HCT116 (cell line): ENCODE measurements around the gene FBXL17. TPM values are rescaled to one million over a fixed set of nuclear protein-coding genes. Genes with fewer than 3 reads are reported as not detected.

ENCODE experiments used
- ATAC-seq: fragments of 200-7000 bp; cut with Tn5 transposase; 2 replicates; pipeline ENCODE4 v1.9.1; 2020; ENCODE audit warnings: mild to moderate bottlenecking, moderate library complexity
- BruUV-seq: library from RNA; stranded (reverse); fragments of 400-500 nt; replicated peaks from 2 replicates; lab custom pipeline; 2021; lab: Mats Ljungman, UMichigan
- CTCF ChIA-PET: fragments of 300-600 bp; sonication (Branson Sonifier 250); formaldehyde crosslinking; loops from one replicate; lab custom pipeline; 2021; ENCODE audit warnings: antibody characterized with exemption; lab: Charles Lee
- POLR2A ChIA-PET: fragments of 300-600, 350-600 bp; sonication (Branson Sonifier 250); formaldehyde crosslinking; loops from one replicate; lab custom pipeline; 2021; ENCODE audit warnings: antibody characterized with exemption; lab: Charles Lee
- RAD21 ChIA-PET, 2 experiments: fragments of 300-600 bp; sonication (Branson Sonifier 250); formaldehyde crosslinking; loops; one replicate each; lab custom pipeline; 2023; ENCODE audit warnings: low total read pairs in 2 of 2; ENCODE audit not compliant: uncharacterized antibody in 2 of 2, unreplicated experiment in 2 of 2, low non-redundant PET in 1 of 2; lab: Charles Lee
- DNase-seq: peaks from one replicate; pipeline ENCODE4 v3.0.0-alpha.2; 2010; ENCODE audit warnings: low read depth, low spot score
- H2AFZ ChIP-seq: fragments of 200-600 bp; shearing (Covaris generic), sonication (generic); 2 replicates; pipeline ENCODE4 v1.6.1; 2017; ENCODE audit warnings: low read depth, mixed run types, mixed read lengths, antibody characterized with exemption, low read length; ENCODE audit not compliant: poor library complexity, severe bottlenecking
- H3K27ac ChIP-seq: 2 replicates; pipeline ENCODE4 v1.5.1; 2012; ENCODE audit warnings: low read depth, low read length
- H3K27me3 ChIP-seq: fragments of 200-600 bp; sonication (generic); 2 replicates; pipeline ENCODE4 v1.6.1; 2016; ENCODE audit warnings: mixed run types, low read length, mixed read lengths; ENCODE audit not compliant: insufficient read depth
- H3K36me3 ChIP-seq, 2 experiments: fragments of 200-500 bp in 1 of 2; fragments of 200-600 bp in 1 of 2; sonication (Bioruptor generic) in 1 of 2; sonication (generic) in 1 of 2; 2 replicates each; pipeline versions ENCODE4 v1.5.1 to v1.6.1; 2014 to 2016; ENCODE audit warnings: low read length in 2 of 2, inconsistent platforms in 1 of 2, mixed read lengths in 1 of 2, mixed run types in 1 of 2; ENCODE audit not compliant: insufficient read depth in 2 of 2, control insufficient read depth in 1 of 2
- H3K4me1 ChIP-seq, 2 experiments: fragments of 200-600 bp in 1 of 2; sonication (generic) in 1 of 2; 2 replicates each; pipeline versions ENCODE4 v1.5.1 to v1.6.1; 2012 to 2017; ENCODE audit warnings: low read length in 2 of 2, inconsistent platforms in 1 of 2, mild to moderate bottlenecking in 1 of 2, mixed read lengths in 1 of 2, mixed run types in 1 of 2, moderate library complexity in 1 of 2; ENCODE audit not compliant: insufficient read depth in 2 of 2, control insufficient read depth in 1 of 2
- H3K4me2 ChIP-seq: fragments of 200-600 bp; sonication (generic); 2 replicates; pipeline ENCODE4 v1.6.1; 2017; ENCODE audit warnings: mixed run types, low read length, mixed read lengths
- H3K4me3 ChIP-seq, 2 experiments: fragments of 200-600 bp in 1 of 2; sonication (generic) in 1 of 2; replicated peaks in 1 of 2; 2 replicates each; pipeline ENCODE4 v1.5.1; 2011 to 2016; ENCODE audit warnings: low read length in 2 of 2, control low read depth in 1 of 2, low read depth in 1 of 2, mild to moderate bottlenecking in 1 of 2, mixed read lengths in 1 of 2, mixed run types in 1 of 2
- H3K79me2 ChIP-seq: fragments of 200-600 bp; sonication (generic); 2 replicates; pipeline ENCODE4 v1.6.1; 2017; ENCODE audit warnings: mild to moderate bottlenecking, mixed run types, low read length, moderate library complexity, mixed read lengths; ENCODE audit not compliant: insufficient read depth
- H3K9ac ChIP-seq: fragments of 200-600 bp; sonication (generic); 2 replicates; pipeline ENCODE4 v1.6.1; 2016; ENCODE audit warnings: low read length, mixed read lengths
- H3K9me2 ChIP-seq: fragments of 200-600 bp; sonication (generic), shearing (Covaris generic); 2 replicates; pipeline ENCODE4 v1.6.1; 2017; ENCODE audit warnings: mixed run types, mild to moderate bottlenecking, moderate library complexity; ENCODE audit not compliant: insufficient read depth
- H3K9me3 ChIP-seq, 2 experiments: fragments of 200-500 bp in 1 of 2; fragments of 200-600 bp in 1 of 2; sonication (Bioruptor generic) in 1 of 2; sonication (generic) in 1 of 2; 2 replicates each; pipeline ENCODE4 v1.6.1; 2014 to 2017; ENCODE audit warnings: low read length in 2 of 2, mixed read lengths in 2 of 2, inconsistent platforms in 1 of 2, low read depth in 1 of 2, mild to moderate bottlenecking in 1 of 2, mixed run types in 1 of 2, moderate library complexity in 1 of 2; ENCODE audit not compliant: control insufficient read depth in 1 of 2, insufficient read depth in 1 of 2
- H4K20me1 ChIP-seq: fragments of 200-600 bp; sonication (generic), shearing (Covaris generic); 2 replicates; pipeline ENCODE4 v1.6.1; 2017; ENCODE audit warnings: mixed run types, mild to moderate bottlenecking, moderate library complexity; ENCODE audit not compliant: insufficient read depth
- ATF3 ChIP-seq: IDR thresholded peaks from 2 replicates; pipeline ENCODE4 v1.6.1; 2012
- CTCF ChIP-seq, 3 experiments: fragments of 200-600 bp in 1 of 3; sonication (generic) in 1 of 3; IDR thresholded peaks in 2 of 3; conservative IDR thresholded peaks in 1 of 3; 2 replicates each; pipeline ENCODE4 v1.5.1; 2012 to 2017; ENCODE audit warnings: low read depth in 2 of 3, low read length in 2 of 3, antibody characterized with exemption in 1 of 3, borderline replicate concordance in 1 of 3, control low read depth in 1 of 3, mild to moderate bottlenecking in 1 of 3, mixed read lengths in 1 of 3, mixed run types in 1 of 3, moderate library complexity in 1 of 3; ENCODE audit not compliant: insufficient read depth in 1 of 3
- EGR1 ChIP-seq: IDR thresholded peaks from 2 replicates; pipeline ENCODE4 v1.6.1; 2012; ENCODE audit warnings: low read depth
- EZH2 ChIP-seq: fragments of 200-600 bp; sonication (generic); IDR thresholded peaks from 2 replicates; pipeline ENCODE4 v1.6.1; 2017; ENCODE audit warnings: antibody characterized with exemption, mixed run types
- EZH2phosphoT487 ChIP-seq: fragments of 200-600 bp; IDR thresholded peaks from 2 replicates; pipeline ENCODE4 v1.6.1; 2018; ENCODE audit warnings: antibody characterized with exemption, borderline replicate concordance
- FOSL1 ChIP-seq: IDR thresholded peaks from 2 replicates; pipeline ENCODE4 v1.6.1; 2012; ENCODE audit warnings: low read depth
- POLR2AphosphoS5 ChIP-seq: IDR thresholded peaks from 2 replicates; pipeline ENCODE4 v1.6.1; 2011; ENCODE audit warnings: mild to moderate bottlenecking, low read depth, low read length, moderate library complexity
- RAD21 ChIP-seq: IDR thresholded peaks from 2 replicates; pipeline ENCODE4 v1.6.1; 2012; ENCODE audit warnings: low read depth, mild to moderate bottlenecking
- SIN3A ChIP-seq: IDR thresholded peaks from 2 replicates; pipeline ENCODE4 v1.6.1; 2012; ENCODE audit warnings: low read depth
- SRF ChIP-seq: IDR thresholded peaks from 2 replicates; pipeline ENCODE4 v1.6.1; 2012; ENCODE audit warnings: low read depth
- TCF7L2 ChIP-seq: IDR thresholded peaks from 2 replicates; pipeline ENCODE4 v1.7.0; 2011; ENCODE audit warnings: borderline replicate concordance, inconsistent platforms; ENCODE audit not compliant: insufficient read depth, insufficient read length; ENCODE audit errors: extremely low read depth
- ZBTB33 ChIP-seq: IDR thresholded peaks from 2 replicates; pipeline ENCODE4 v1.6.1; 2011; ENCODE audit warnings: mild to moderate bottlenecking, low read length, moderate library complexity; ENCODE audit not compliant: insufficient replicate concordance; ENCODE audit errors: extremely low read depth
- ZFX ChIP-seq: fragments of 450-650 bp; IDR thresholded peaks from 2 replicates; pipeline ENCODE4 v1.6.1; 2017
- intact Hi-C: fragments of 100-400 bp; cut with micrococcal nuclease; formaldehyde crosslinking; loops from 2 replicates; pipeline ENCODE4 v1.10.0; 2022
- total RNA-seq: library from RNA; stranded (reverse); gene quantifications from one replicate; pipeline ENCODE4 v1.2.1, GENCODE V29; 2021; ENCODE audit not compliant: unreplicated experiment
- TF ChIP-seq, protein P1 (sequence below): IDR thresholded peaks from 2 replicates; pipeline ENCODE4 v1.6.1; 2012; ENCODE audit warnings: low read depth

Gene FBXL17
- total RNA-seq, 1 experiment from 2014 or later = 9.4 TPM

- Histone ChIP-seq H3K27me3 (no peaks in the 10 kb centered on the region), H3K9ac (no peak overlapping the region), H3K9me2 (no peaks in the 10 kb centered on the region), H2AFZ (no peak overlapping the region), H3K27ac (no peak overlapping the region), H3K4me3 (no peak overlapping the region), H3K9me3 (no peaks in the 10 kb centered on the region), H3K79me2 (no peaks in the 10 kb centered on the region), H3K4me2 (no peak overlapping the region), H3K36me3 (no peaks in the 10 kb centered on the region), H4K20me1 (no peaks in the 10 kb centered on the region), H3K4me1 (no peaks in the 10 kb centered on the region)
- POLR2A ChIA-PET = no interaction called here
- no peak for TF ChIP-seq TCF7L2
- no peak for TF ChIP-seq FOSL1
- no peak for TF ChIP-seq RAD21
- TF ChIP-seq SRF = no peak
- no peak for TF ChIP-seq POLR2AphosphoS5
- TF ChIP-seq EGR1 = no peak
- TF ChIP-seq SIN3A = no peak
- no peak for TF ChIP-seq EZH2
- no peak for TF ChIP-seq ZBTB33
- TF ChIP-seq, protein P1, sequence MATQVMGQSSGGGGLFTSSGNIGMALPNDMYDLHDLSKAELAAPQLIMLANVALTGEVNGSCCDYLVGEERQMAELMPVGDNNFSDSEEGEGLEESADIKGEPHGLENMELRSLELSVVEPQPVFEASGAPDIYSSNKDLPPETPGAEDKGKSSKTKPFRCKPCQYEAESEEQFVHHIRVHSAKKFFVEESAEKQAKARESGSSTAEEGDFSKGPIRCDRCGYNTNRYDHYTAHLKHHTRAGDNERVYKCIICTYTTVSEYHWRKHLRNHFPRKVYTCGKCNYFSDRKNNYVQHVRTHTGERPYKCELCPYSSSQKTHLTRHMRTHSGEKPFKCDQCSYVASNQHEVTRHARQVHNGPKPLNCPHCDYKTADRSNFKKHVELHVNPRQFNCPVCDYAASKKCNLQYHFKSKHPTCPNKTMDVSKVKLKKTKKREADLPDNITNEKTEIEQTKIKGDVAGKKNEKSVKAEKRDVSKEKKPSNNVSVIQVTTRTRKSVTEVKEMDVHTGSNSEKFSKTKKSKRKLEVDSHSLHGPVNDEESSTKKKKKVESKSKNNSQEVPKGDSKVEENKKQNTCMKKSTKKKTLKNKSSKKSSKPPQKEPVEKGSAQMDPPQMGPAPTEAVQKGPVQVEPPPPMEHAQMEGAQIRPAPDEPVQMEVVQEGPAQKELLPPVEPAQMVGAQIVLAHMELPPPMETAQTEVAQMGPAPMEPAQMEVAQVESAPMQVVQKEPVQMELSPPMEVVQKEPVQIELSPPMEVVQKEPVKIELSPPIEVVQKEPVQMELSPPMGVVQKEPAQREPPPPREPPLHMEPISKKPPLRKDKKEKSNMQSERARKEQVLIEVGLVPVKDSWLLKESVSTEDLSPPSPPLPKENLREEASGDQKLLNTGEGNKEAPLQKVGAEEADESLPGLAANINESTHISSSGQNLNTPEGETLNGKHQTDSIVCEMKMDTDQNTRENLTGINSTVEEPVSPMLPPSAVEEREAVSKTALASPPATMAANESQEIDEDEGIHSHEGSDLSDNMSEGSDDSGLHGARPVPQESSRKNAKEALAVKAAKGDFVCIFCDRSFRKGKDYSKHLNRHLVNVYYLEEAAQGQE = no peak
- TF ChIP-seq ATF3 = no peak
- TF ChIP-seq ZFX = no peak
- TF ChIP-seq EZH2phosphoT487 = no peak
- TF ChIP-seq CTCF (IDR thresholded peaks at IDR 0.05 in 2 of 3, conservative IDR thresholded peaks at IDR 0.05 in 1 of 3; ENCODE audit: borderline replicate concordance in 1 of 3, insufficient read depth in 1 of 3, low read depth in 2 of 3, low read length in 2 of 3) = no peak
- RAD21 ChIA-PET = no interaction called here
- intact Hi-C loops = no loop called here
- CTCF ChIA-PET = no interaction called here
- DNase-seq = no peak
- no TSS peak for BruUV-seq
- no peak for ATAC-seq
Measured at GRCh38 chr5:107964722-107965121, 417.2 kb downstream of the FBXL17 start.
